Measurements from ENCODE around the gene HINFP.
A peak's percentile ranks its signal among the peaks of the same experiment; 100 is the strongest.

Gene HINFP

GRCh38 chr11:119107538-119108145 lies 13.7 kb upstream of the HINFP start:
- peak overlapping the region; percentile 49 for H4K12ac ChIP-seq (ENCODE audit: low read depth, low read length)
- H3K4me2 ChIP-seq (ENCODE audit: low read length) = peak overlapping the region; percentile 97
- H3K4ac ChIP-seq (ENCODE audit: low read depth, low read length) = peak overlapping the region; percentile 8
- no peaks in the 10 kb centered on the region for H3K27me3 ChIP-seq (ENCODE audit: insufficient read depth, low read length)
- peaks cover 17 to 18% of the 10 kb centered on the region in 2 experiments for H3K4me1 ChIP-seq (ENCODE audit: control insufficient read depth in 1 of 2, insufficient read depth in 2 of 2, low read length in 2 of 2)
- no peak overlapping the region for H3K27ac ChIP-seq (ENCODE audit: low read depth, low read length)
- H3K4me3 ChIP-seq (ENCODE audit: low read depth, low read length) = peak overlapping the region; percentile 81
- H3K18ac ChIP-seq (ENCODE audit: low read length) = peak overlapping the region; percentile 52
- H4K8ac ChIP-seq (ENCODE audit: low read depth, low read length) = peak overlapping the region; percentile 58
- peak overlapping the region; percentile 81 for H2AFZ ChIP-seq (ENCODE audit: insufficient read depth, low read length, poor library complexity)
- no peak overlapping the region for H2BK120ac ChIP-seq (ENCODE audit: insufficient read depth, low read length, poor library complexity)
- peak overlapping the region; percentile 68 for H3K9ac ChIP-seq (ENCODE audit: low read length)
- peaks cover 1% of the 10 kb centered on the region for H3K9me3 ChIP-seq (ENCODE audit: insufficient read depth, low read depth, low read length)
- no peak overlapping the region for H2BK12ac ChIP-seq (ENCODE audit: low read length)
- H3K79me2 ChIP-seq (ENCODE audit: control insufficient read depth, insufficient read depth, low read length, poor library complexity) = peaks cover 2% of the 10 kb centered on the region
- H2AK5ac ChIP-seq (ENCODE audit: low read length) = no peak overlapping the region
- peak in 1 of 2 donors; percentile 41 for DNase-seq
- no peak overlapping the region for H4K91ac ChIP-seq (ENCODE audit: low read depth, low read length)
- no peak overlapping the region for H2BK5ac ChIP-seq (ENCODE audit: low read depth, low read length, poor library complexity)
- H3K14ac ChIP-seq (ENCODE audit: low read length) = peak overlapping the region; percentile 54
- WGBS (ENCODE audit: extremely low coverage, insufficient coverage, insufficient read length) = no CpG with 5 or more reads among the region's 65 CpGs
- H3K23ac ChIP-seq (ENCODE audit: low read length) = no peak overlapping the region
- H3K79me1 ChIP-seq (ENCODE audit: low read length) = peaks cover 4% of the 10 kb centered on the region
- peaks cover 1 to 11% of the 10 kb centered on the region in 2 experiments for H3K36me3 ChIP-seq (ENCODE audit: control insufficient read depth in 1 of 2, insufficient read depth in 2 of 2, low read length in 2 of 2)

GRCh38 chr11:119108146-119108856 lies 13.1 kb upstream of the HINFP start:
- H3K4me2 ChIP-seq (ENCODE audit: low read length) = peak overlapping the region; percentile 97
- H3K23ac ChIP-seq (ENCODE audit: low read length) = no peak overlapping the region
- no peak overlapping the region for H3K18ac ChIP-seq (ENCODE audit: low read length)
- H2BK5ac ChIP-seq (ENCODE audit: low read depth, low read length, poor library complexity) = no peak overlapping the region
- peak overlapping the region; percentile 81 for H3K4me3 ChIP-seq (ENCODE audit: low read depth, low read length)
- H3K27ac ChIP-seq (ENCODE audit: low read depth, low read length) = no peak overlapping the region
- H3K9me3 ChIP-seq (ENCODE audit: insufficient read depth, low read depth, low read length) = peaks cover 1% of the 10 kb centered on the region
- H2BK120ac ChIP-seq (ENCODE audit: insufficient read depth, low read length, poor library complexity) = no peak overlapping the region
- no peak overlapping the region for H2AFZ ChIP-seq (ENCODE audit: insufficient read depth, low read length, poor library complexity)
- peak; percentile 53 to 80 for DNase-seq
- H2BK12ac ChIP-seq (ENCODE audit: low read length) = no peak overlapping the region
- no peak overlapping the region for H2AK5ac ChIP-seq (ENCODE audit: low read length)
- no peak overlapping the region for H3K4ac ChIP-seq (ENCODE audit: low read depth, low read length)
- H3K79me2 ChIP-seq (ENCODE audit: control insufficient read depth, insufficient read depth, low read length, poor library complexity) = peaks cover 2% of the 10 kb centered on the region
- H3K9ac ChIP-seq (ENCODE audit: low read length) = no peak overlapping the region
- no peaks in the 10 kb centered on the region for H3K27me3 ChIP-seq (ENCODE audit: insufficient read depth, low read length)
- H3K14ac ChIP-seq (ENCODE audit: low read length) = no peak overlapping the region
- peaks cover 4% of the 10 kb centered on the region for H3K79me1 ChIP-seq (ENCODE audit: low read length)
- H3K36me3 ChIP-seq (ENCODE audit: control insufficient read depth in 1 of 2, insufficient read depth in 2 of 2, low read length in 2 of 2) = peaks cover 1 to 12% of the 10 kb centered on the region in 2 experiments
- no peak overlapping the region for H4K8ac ChIP-seq (ENCODE audit: low read depth, low read length)
- no peak overlapping the region for H4K91ac ChIP-seq (ENCODE audit: low read depth, low read length)
- no CpG with 5 or more reads among the region's 8 CpGs for whole genome bisulfite sequencing (ENCODE audit: extremely low coverage, insufficient coverage, insufficient read length)
- H3K4me1 ChIP-seq (ENCODE audit: control insufficient read depth in 1 of 2, insufficient read depth in 2 of 2, low read length in 2 of 2) = peaks cover 14 to 16% of the 10 kb centered on the region in 2 experiments
- H4K12ac ChIP-seq (ENCODE audit: low read depth, low read length) = no peak overlapping the region

- no peak overlapping the region for H3K23ac ChIP-seq (ENCODE audit: low read length)
- no peak overlapping the region for H2BK12ac ChIP-seq (ENCODE audit: low read length)
- no peaks in the 10 kb centered on the region for H3K27me3 ChIP-seq (ENCODE audit: insufficient read depth, low read length)
- peaks cover 5 to 15% of the 10 kb centered on the region in 2 experiments for H3K36me3 ChIP-seq (ENCODE audit: control insufficient read depth in 1 of 2, insufficient read depth in 2 of 2, low read length in 2 of 2)
- H4K8ac ChIP-seq (ENCODE audit: low read depth, low read length) = no peak overlapping the region
- no peak overlapping the region for H3K18ac ChIP-seq (ENCODE audit: low read length)
- no peak for DNase-seq
- H3K4me3 ChIP-seq (ENCODE audit: low read depth, low read length) = no peak overlapping the region
- H3K4ac ChIP-seq (ENCODE audit: low read depth, low read length) = no peak overlapping the region
- H3K79me2 ChIP-seq (ENCODE audit: control insufficient read depth, insufficient read depth, low read length, poor library complexity) = peaks cover 2% of the 10 kb centered on the region
- H2BK120ac ChIP-seq (ENCODE audit: insufficient read depth, low read length, poor library complexity) = no peak overlapping the region
- H4K91ac ChIP-seq (ENCODE audit: low read depth, low read length) = no peak overlapping the region
- H2AFZ ChIP-seq (ENCODE audit: insufficient read depth, low read length, poor library complexity) = no peak overlapping the region
- no peak overlapping the region for H3K14ac ChIP-seq (ENCODE audit: low read length)
- no peak overlapping the region for H2BK5ac ChIP-seq (ENCODE audit: low read depth, low read length, poor library complexity)
- no peak overlapping the region for H3K4me2 ChIP-seq (ENCODE audit: low read length)
- no CpG with 5 or more reads among the region's 2 CpGs for WGBS (ENCODE audit: extremely low coverage, insufficient coverage, insufficient read length)
- no peak overlapping the region for H4K12ac ChIP-seq (ENCODE audit: low read depth, low read length)
- peaks cover 4% of the 10 kb centered on the region for H3K79me1 ChIP-seq (ENCODE audit: low read length)
- no peak overlapping the region for H3K9ac ChIP-seq (ENCODE audit: low read length)
- H3K27ac ChIP-seq (ENCODE audit: low read depth, low read length) = no peak overlapping the region
- peaks cover 1% of the 10 kb centered on the region for H3K9me3 ChIP-seq (ENCODE audit: insufficient read depth, low read depth, low read length)
- H2AK5ac ChIP-seq (ENCODE audit: low read length) = no peak overlapping the region
- peaks cover 14 to 16% of the 10 kb centered on the region in 2 experiments for H3K4me1 ChIP-seq (ENCODE audit: control insufficient read depth in 1 of 2, insufficient read depth in 2 of 2, low read length in 2 of 2)
Measured at GRCh38 chr11:119108857-119109221, 12.5 kb upstream of the HINFP start.

- Histone ChIP-seq H3K4me2 (ENCODE audit: low read length) (no peak overlapping the region), H3K14ac (ENCODE audit: low read length) (no peak overlapping the region), H2BK120ac (ENCODE audit: insufficient read depth, low read length, poor library complexity) (no peak overlapping the region), H3K4me1 (ENCODE audit: control insufficient read depth in 1 of 2, insufficient read depth in 2 of 2, low read length in 2 of 2) (peaks cover 14 to 16% of the 10 kb centered on the region in 2 experiments), H3K4me3 (ENCODE audit: low read depth, low read length) (no peak overlapping the region), H2AFZ (ENCODE audit: insufficient read depth, low read length, poor library complexity) (no peak overlapping the region), H3K27ac (ENCODE audit: low read depth, low read length) (no peak overlapping the region), H3K9ac (ENCODE audit: low read length) (no peak overlapping the region), H3K23ac (ENCODE audit: low read length) (no peak overlapping the region), H3K79me1 (ENCODE audit: low read length) (peaks cover 4% of the 10 kb centered on the region), H2BK5ac (ENCODE audit: low read depth, low read length, poor library complexity) (no peak overlapping the region), H2AK5ac (ENCODE audit: low read length) (no peak overlapping the region), H4K91ac (ENCODE audit: low read depth, low read length) (no peak overlapping the region), H3K18ac (ENCODE audit: low read length) (no peak overlapping the region), H3K27me3 (ENCODE audit: insufficient read depth, low read length) (no peaks in the 10 kb centered on the region), H3K79me2 (ENCODE audit: control insufficient read depth, insufficient read depth, low read length, poor library complexity) (peaks cover 2% of the 10 kb centered on the region), H3K4ac (ENCODE audit: low read depth, low read length) (no peak overlapping the region), H2BK12ac (ENCODE audit: low read length) (no peak overlapping the region), H3K36me3 (ENCODE audit: control insufficient read depth in 1 of 2, insufficient read depth in 2 of 2, low read length in 2 of 2) (peaks cover 10 to 20% of the 10 kb centered on the region in 2 experiments), H4K12ac (ENCODE audit: low read depth, low read length) (no peak overlapping the region), H4K8ac (ENCODE audit: low read depth, low read length) (no peak overlapping the region), H3K9me3 (ENCODE audit: insufficient read depth, low read depth, low read length) (peaks cover 1% of the 10 kb centered on the region)
- no CpG with 5 or more reads among the region's 3 CpGs for WGBS (ENCODE audit: extremely low coverage, insufficient coverage, insufficient read length)
- DNase-seq = no peak
Measured at GRCh38 chr11:119109843-119110242, 11.5 kb upstream of the HINFP start.

Data from trophoblast cell (in vitro differentiated cells and primary cell).